Testis (tissue), 2 donors: ENCODE data around the gene MINDY4.

ENCODE experiments used
- POLR2A ChIP-seq: fragments of 450-650 bp; IDR thresholded peaks from one replicate; pipeline ENCODE4 v1.6.1; 2017; ENCODE audit warnings: antibody characterized with exemption, mild to moderate bottlenecking, moderate library complexity
- TF ChIP-seq, protein P1 (sequence below), 3 experiments: fragments of 450-650 bp in 2 of 3; fragments of 200-600 bp in 1 of 3; sonication (generic) in 1 of 3; IDR thresholded peaks; one replicate each; pipeline ENCODE4 v1.5.1; 2016 to 2019; ENCODE audit warnings: antibody characterized with exemption in 3 of 3, mild to moderate bottlenecking in 2 of 3, moderate library complexity in 1 of 3

DNA sequence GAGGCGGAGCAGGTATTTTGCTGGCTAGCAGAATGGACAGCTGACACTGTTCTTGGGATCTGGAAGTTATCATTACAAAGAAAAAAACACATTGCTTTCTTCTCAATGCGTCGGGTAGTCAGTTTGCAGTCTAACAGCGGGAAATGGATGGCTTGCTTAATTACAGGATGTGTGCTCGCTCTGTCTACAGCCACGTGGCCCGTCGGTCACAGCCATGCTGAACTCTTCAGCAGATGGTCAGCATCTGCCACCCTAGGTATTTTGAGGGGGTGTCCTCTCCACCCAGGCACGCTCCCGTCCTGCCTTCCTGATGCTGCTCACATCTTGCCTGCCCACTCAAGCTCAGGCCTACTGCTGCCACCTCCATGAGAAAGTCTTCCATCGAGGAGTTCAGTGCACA lies 39.6 kb upstream of the MINDY4 start:
- TF ChIP-seq, protein P1, sequence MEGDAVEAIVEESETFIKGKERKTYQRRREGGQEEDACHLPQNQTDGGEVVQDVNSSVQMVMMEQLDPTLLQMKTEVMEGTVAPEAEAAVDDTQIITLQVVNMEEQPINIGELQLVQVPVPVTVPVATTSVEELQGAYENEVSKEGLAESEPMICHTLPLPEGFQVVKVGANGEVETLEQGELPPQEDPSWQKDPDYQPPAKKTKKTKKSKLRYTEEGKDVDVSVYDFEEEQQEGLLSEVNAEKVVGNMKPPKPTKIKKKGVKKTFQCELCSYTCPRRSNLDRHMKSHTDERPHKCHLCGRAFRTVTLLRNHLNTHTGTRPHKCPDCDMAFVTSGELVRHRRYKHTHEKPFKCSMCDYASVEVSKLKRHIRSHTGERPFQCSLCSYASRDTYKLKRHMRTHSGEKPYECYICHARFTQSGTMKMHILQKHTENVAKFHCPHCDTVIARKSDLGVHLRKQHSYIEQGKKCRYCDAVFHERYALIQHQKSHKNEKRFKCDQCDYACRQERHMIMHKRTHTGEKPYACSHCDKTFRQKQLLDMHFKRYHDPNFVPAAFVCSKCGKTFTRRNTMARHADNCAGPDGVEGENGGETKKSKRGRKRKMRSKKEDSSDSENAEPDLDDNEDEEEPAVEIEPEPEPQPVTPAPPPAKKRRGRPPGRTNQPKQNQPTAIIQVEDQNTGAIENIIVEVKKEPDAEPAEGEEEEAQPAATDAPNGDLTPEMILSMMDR (IDR thresholded peaks at IDR 0.05): no peak
- TF ChIP-seq POLR2A: no peak
